Aorta (tissue), 5 donors: ENCODE measurements around the gene C1QC. TPM values are rescaled to one million over a fixed set of nuclear protein-coding genes. Genes with fewer than 3 reads are reported as not detected.

Source experiments
- ATAC-seq: fragments of 200-7000 bp; cut with Tn5 transposase; one replicate; pipeline ENCODE4 v1.9.1; 2022; ENCODE audit warnings: moderate library complexity; ENCODE audit not compliant: low FRiP score
- DNase-seq, 2 donors: peaks; one replicate each; pipeline ENCODE4 v3.0.0-alpha.2; 2020
- H3K27ac ChIP-seq, 2 donors: one replicate each; pipeline ENCODE4 v1.5.1; 2013; ENCODE audit warnings: low read length in 2 of 2, mild to moderate bottlenecking in 2 of 2, moderate library complexity in 2 of 2, control low read depth in 1 of 2, inconsistent platforms in 1 of 2, low read depth in 1 of 2
- H3K27me3 ChIP-seq, 2 donors: one replicate each; pipeline ENCODE4 v1.6.1; 2013; ENCODE audit warnings: control low read depth in 1 of 2, low read length in 1 of 2, mild to moderate bottlenecking in 1 of 2, moderate library complexity in 1 of 2; ENCODE audit not compliant: insufficient read depth in 2 of 2, control insufficient read depth in 1 of 2
- H3K36me3 ChIP-seq, 2 donors: one replicate each; pipeline ENCODE4 v1.6.1; 2013; ENCODE audit warnings: control low read depth in 1 of 2, low read length in 1 of 2, mild to moderate bottlenecking in 1 of 2; ENCODE audit not compliant: insufficient read depth in 2 of 2, control insufficient read depth in 1 of 2
- H3K4me1 ChIP-seq, 2 donors: one replicate each; pipeline ENCODE4 v1.6.1; 2013; ENCODE audit warnings: low read length in 2 of 2, control low read depth in 1 of 2, mild to moderate bottlenecking in 1 of 2, moderate library complexity in 1 of 2; ENCODE audit not compliant: insufficient read depth in 2 of 2, control insufficient read depth in 1 of 2
- H3K4me3 ChIP-seq, 2 donors: one replicate each; pipeline ENCODE4 v1.5.1; 2013; ENCODE audit warnings: low read length in 2 of 2, control low read depth in 1 of 2, mild to moderate bottlenecking in 1 of 2
- H3K9me3 ChIP-seq: one replicate; pipeline ENCODE4 v1.6.1; 2013; ENCODE audit warnings: mild to moderate bottlenecking, low read length; ENCODE audit not compliant: control insufficient read depth
- WGBS, 2 donors: extraction: QIAGEN DNeasy Blood & Tissue Kit; methylation state at CpG; one replicate each; pipeline ENCODE4 v1.1.7; 2013; 5-methylcytosine and 5-hydroxymethylcytosine counted together
- intact Hi-C, 2 donors: fragments of 100-400 bp; cut with DNase I; formaldehyde crosslinking; loops; one replicate each; pipeline versions ENCODE4 v1.14.2 to v1.15.0; 2022
- polyA plus RNA-seq, 2 donors: library from polyadenylated mRNA; stranded (reverse); fragments of 200-250 nt; gene quantifications; one replicate each; pipeline ENCODE4 v1.2.3, GENCODE V29; 2013
- total RNA-seq, 2 donors: library from RNA; stranded (reverse); fragmentation: NEBNext Ultra II Directional; extraction: Animal tissue kit (Norgen Biotek cat#: 25700); gene quantifications; one replicate each; pipeline ENCODE4 v1.2.1, GENCODE V29; 2021
- donor health status: healthy with polysubstance abuse.
- donor health status: Bipolar disorder and iron deficiency.
- donor health status: DM: no; HTN: no; CAD: no.
- donor health status: DM: no; HTN: no; CAD: no.
- donor health status: DM: yes; HTN: yes; CAD: no.

The C1QC gene
- total and polyA plus RNA-seq, 4 donors: 49.9 to 295 (median 217) TPM

DNA sequence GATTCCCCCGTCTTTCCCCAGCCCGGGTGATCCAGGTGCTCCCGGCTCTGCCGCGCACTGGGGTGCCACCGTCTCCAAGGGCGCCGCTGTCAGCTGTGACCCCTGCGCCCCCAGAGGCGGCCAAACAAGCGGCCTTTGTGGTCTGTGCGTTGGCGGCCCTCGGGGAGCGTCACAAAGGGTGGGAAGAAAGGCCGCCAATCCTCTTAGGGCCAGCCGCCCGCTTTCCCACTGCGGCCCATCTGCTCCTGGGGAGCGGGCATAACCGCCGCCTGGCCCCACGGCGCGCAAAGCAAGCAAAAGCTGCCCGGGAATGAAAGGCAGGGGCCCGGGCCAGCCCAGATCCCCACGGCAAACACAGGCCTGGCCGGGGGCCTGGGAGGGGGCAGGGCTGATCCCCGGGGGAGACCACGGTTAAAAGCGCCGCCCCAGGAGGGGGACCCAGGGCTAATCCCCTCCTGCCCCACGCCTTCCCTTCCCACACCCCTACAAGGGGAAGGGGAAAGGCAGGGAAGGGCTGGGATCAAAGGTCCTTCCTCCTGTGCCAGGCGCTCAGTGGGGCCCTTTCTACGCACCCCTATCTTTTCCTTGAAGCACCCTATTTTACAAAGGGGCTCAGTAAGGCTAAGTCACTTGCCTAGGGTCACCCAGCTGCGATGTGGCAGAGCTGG is 33.6 kb downstream of the C1QC start:
- intact Hi-C loops: no loop called here
- no peak for DNase-seq
- Histone ChIP-seq H3K9me3 (no peaks in the 10 kb centered on the region), H3K27me3 (no peaks in the 10 kb centered on the region), H3K4me3 (no peak overlapping the region), H3K4me1 (no peaks in the 10 kb centered on the region), H3K36me3 (no peaks in the 10 kb centered on the region), H3K27ac (no peak overlapping the region)
- no peak for ATAC-seq
- WGBS, 2 donors: 70 to 72% methylated on average over 31 to 37 of the region's 37 CpGs

DNA sequence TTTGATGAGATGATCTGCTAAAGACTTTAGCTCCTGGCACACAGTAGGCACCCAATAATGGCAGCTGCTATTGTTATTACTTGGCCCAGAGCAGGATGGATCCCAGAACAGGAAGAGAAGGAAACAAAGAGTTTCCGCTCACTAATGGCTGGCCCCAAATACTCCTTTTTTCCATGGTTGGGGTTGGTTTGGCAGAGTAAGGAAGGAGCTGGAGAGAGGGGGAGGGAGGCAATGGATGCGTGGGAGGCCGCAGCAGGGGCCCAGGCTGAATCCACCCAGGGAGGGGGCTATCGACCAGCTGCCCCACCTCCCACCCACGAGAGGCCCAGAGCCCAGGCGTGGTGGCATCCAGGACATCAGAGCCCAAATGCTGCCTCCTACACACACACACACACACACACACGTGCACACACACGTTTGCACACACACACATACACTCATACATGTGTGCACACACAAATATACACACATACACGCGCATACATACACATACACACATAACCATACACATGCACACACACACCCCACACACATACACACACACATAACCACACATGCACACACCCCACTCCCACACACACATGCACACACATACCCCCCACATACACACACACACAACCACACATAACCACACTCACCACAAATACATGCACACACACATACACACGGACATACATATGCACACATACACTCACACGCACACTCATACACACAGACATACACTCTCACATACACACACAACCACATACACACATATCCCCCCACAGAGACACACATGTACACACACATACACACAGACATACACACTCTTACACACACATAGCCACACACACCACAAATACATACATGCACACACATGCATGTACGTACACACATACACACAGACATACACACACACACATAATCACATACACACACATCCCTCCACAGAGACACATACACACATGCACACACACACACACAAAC is 34.8 kb downstream of the C1QC start:
- Histone ChIP-seq H3K27me3 (no peaks in the 10 kb centered on the region), H3K27ac (no peak overlapping the region), H3K4me1 (no peaks in the 10 kb centered on the region), H3K36me3 (no peaks in the 10 kb centered on the region), H3K4me3 (no peak overlapping the region), H3K9me3 (no peaks in the 10 kb centered on the region)
- WGBS, 2 donors: 86 to 88% methylated on average over 13 of the region's 13 CpGs
- intact Hi-C loops: no loop called here
- no peak for DNase-seq
- no peak for ATAC-seq

DNA sequence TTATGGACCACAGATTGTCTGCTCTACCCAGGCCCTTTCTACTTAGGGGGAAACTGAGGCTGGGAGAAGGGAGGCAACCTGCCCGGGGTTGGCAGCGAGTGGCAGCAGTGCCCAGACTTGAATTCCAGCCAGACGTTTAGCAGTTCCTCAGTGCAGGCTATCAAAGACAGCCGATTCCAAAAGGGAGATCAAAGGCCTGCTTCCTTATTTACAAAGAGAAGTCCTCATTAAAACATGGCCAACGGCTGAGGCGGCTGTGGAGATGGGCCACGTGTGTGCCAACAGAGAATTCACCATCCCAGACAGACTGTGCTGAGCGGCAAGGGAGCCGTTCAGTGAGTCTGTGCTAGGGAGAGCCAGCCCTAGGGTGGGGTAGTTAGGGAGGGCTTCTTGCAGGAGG is 37.3 kb downstream of the C1QC start:
- WGBS, 2 donors: 80 to 82% methylated on average over 9 of the region's 9 CpGs
- DNase-seq (no peak), ATAC-seq (no peak)
- H3K27me3 ChIP-seq: no peaks in the 10 kb centered on the region
- no peaks in the 10 kb centered on the region for H3K4me1 ChIP-seq
- no peaks in the 10 kb centered on the region for H3K9me3 ChIP-seq
- H3K36me3 ChIP-seq: no peaks in the 10 kb centered on the region
- no peak overlapping the region for H3K27ac ChIP-seq
- H3K4me3 ChIP-seq: no peak overlapping the region
- intact Hi-C loops: no loop called here

DNA sequence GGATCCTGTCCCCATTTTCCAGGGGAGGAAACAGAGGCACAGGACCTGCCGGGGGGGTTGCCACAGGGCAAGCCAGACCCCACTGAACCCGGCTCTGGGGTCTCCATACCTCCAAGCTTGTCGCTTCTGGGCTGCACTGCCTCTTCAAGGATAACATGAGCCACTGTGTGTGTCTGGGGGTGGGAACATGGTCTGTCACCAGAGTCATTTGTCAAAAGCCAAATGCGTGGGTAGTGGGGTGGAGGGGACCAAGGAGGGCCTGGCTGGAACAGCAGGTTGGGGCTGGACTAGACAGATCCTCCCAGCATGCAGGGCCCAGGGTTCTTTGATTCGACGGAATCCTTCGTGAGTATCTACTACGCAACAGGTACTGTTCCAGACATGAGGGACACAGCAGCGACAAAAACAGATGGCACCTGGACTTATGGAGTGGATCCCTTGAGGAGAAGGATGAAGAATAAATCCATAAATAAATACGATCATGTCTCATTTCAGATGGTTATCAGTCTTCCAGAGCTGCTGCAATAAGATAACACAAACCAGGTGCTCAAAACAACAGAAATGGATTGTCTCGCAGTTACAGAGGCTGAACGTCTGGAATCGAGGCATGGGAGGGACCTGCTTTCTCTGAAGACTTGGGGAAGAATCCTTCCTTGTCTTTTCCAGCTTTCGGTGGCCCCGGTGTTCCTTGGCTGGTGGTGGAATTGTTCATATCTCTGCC is 38.3 kb downstream of the C1QC start:
- WGBS, 2 donors: 79 to 82% methylated on average over 15 of the region's 15 CpGs
- DNase-seq (no peak), ATAC-seq (no peak)
- Histone ChIP-seq H3K36me3 (no peaks in the 10 kb centered on the region), H3K4me3 (no peak overlapping the region), H3K27ac (no peak overlapping the region), H3K9me3 (no peaks in the 10 kb centered on the region), H3K27me3 (no peaks in the 10 kb centered on the region), H3K4me1 (no peaks in the 10 kb centered on the region)
- intact Hi-C loops: no loop called here

DNA sequence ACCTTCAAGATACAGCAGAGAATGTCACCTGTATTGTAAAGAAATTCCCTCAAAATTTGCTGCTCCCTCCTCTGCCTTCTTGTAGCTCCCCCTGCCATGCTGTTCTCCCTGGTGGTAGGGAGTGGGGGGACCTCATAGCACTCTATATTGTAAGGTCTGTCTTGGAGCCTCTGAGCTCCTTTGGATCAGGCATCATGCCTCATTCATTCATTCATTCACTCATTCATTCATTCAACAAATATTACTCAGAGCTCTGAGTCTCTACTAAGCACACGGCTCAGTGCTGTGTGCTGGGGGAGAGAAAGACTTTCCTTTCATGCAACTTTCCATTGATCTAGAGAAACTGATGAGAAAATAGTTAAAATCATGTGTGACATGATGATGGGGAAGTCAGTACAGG is 40.1 kb downstream of the C1QC start:
- intact Hi-C loops: no loop called here
- DNase-seq: no peak
- Histone ChIP-seq H3K36me3 (no peaks in the 10 kb centered on the region), H3K4me3 (no peak overlapping the region), H3K4me1 (no peaks in the 10 kb centered on the region), H3K27ac (no peak overlapping the region), H3K27me3 (no peaks in the 10 kb centered on the region), H3K9me3 (no peaks in the 10 kb centered on the region)
- 88 to 90% methylated on average over 1 of the region's 1 CpG for WGBS, 2 donors
- no peak for ATAC-seq

DNA sequence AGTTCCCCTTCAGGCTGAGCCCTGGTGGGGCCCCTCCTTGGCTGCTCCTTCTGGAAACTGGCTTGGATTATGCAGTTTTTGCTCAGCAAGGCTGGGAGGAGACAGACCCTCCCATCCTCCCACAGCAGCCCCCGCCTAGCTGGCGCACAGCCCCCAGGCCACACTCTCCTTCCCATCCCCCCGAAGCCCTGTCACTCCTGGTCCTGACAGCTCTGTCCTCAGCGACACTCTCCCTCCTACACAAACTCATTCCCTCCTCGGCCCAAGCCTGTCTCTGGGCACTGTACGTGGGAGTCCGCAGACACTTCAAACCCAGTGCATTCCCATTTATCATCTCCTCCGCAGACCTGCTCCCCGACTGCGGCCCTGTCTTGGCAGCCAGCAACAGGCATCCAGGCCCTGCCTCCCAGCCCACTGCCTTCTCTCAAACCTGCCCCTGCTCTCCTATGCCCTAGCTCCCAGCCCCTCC is 42.2 kb downstream of the C1QC start:
- Histone ChIP-seq H3K9me3 (no peaks in the 10 kb centered on the region), H3K36me3 (no peaks in the 10 kb centered on the region), H3K4me1 (no peaks in the 10 kb centered on the region), H3K4me3 (no peak overlapping the region), H3K27ac (no peak overlapping the region), H3K27me3 (no peaks in the 10 kb centered on the region)
- intact Hi-C loops: no loop called here
- ATAC-seq (no peak), DNase-seq (no peak)
- 38 to 48% methylated on average over 10 of the region's 10 CpGs for WGBS, 2 donors

DNA sequence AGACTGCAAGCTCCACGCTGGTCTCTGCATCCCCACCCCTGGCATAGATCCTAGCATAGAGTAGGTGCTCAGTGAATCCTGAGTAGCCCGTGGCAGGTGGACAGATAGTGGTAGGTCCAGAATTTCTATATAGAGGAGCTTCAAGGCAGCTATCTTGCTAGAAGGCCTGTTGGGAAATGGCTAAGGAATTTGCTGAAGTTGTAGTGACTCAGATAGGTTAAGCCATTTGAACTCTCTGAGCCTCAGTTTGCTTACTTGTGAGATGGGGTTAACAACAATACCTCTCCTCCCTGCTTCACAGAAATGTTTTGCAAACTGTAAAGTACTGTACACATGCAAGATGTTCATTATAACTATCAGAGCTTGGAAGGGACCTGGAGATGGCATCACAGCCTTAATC is 43.8 kb downstream of the C1QC start:
- Histone ChIP-seq H3K4me3 (no peak overlapping the region), H3K9me3 (no peaks in the 10 kb centered on the region), H3K36me3 (no peaks in the 10 kb centered on the region), H3K27me3 (no peaks in the 10 kb centered on the region), H3K27ac (no peak overlapping the region), H3K4me1 (no peaks in the 10 kb centered on the region)
- DNase-seq (no peak), ATAC-seq (no peak)
- intact Hi-C loops: no loop called here
- 92 to 94% methylated on average over 2 of the region's 2 CpGs for WGBS, 2 donors

DNA sequence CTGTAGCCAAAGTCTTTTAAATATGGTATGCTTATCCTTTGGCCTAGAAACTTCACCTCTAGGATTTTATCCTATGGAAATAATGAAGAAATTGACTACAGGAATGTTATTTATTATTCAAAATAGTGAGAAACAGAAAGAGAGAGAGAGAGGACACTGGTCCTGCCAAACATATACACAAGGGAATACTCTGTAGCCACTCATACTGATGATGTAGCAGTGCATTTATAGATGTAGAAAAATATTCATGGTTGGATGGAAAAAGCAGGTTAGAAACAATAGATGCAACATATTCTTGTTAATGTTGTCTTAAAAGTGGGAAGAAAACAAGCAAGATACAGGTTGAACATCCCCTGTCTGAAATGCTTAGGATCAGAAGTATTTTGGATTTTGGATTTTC is 45.0 kb downstream of the C1QC start:
- Histone ChIP-seq H3K9me3 (no peaks in the 10 kb centered on the region), H3K4me3 (no peak overlapping the region), H3K4me1 (no peaks in the 10 kb centered on the region), H3K27ac (no peak overlapping the region), H3K27me3 (no peaks in the 10 kb centered on the region), H3K36me3 (no peaks in the 10 kb centered on the region)
- DNase-seq: no peak
- intact Hi-C loops: no loop called here
- no peak for ATAC-seq
